Stimulated activated CD4-positive, alpha-beta T cell treated with anti-CD3 and anti-CD28 coated beads, TNF-alpha, amount 100 ng/mL, for 1 hour (primary cell): ENCODE results near the gene ANKRD63.

ENCODE experiments used
- DNase-seq, 3 donors: peaks; one replicate each; pipeline ENCODE4 v3.0.0-alpha.2; 2020; ENCODE audit warnings: low read depth in 3 of 3, low spot score in 1 of 3

ANKRD63 gene

GRCh38 chr15:40279437-40280141 lies 3.3 kb downstream of the ANKRD63 start:
- DNase-seq, result peak in 2 of 3 donors; percentile 41 to 70

GRCh38 chr15:40278026-40278425 lies 4.8 kb downstream of the ANKRD63 start:
- DNase-seq, result no peak

- no peak for DNase-seq
These were observed 5.4 kb downstream of the ANKRD63 start for GRCh38 chr15:40277471-40277870.

- no peak for DNase-seq
These were observed 5.9 kb downstream of the ANKRD63 start for GRCh38 chr15:40276927-40277326.

GRCh38 chr15:40275954-40276353 lies 6.9 kb downstream of the ANKRD63 start:
- DNase-seq, result no peak

GRCh38 chr15:40275523-40275922 lies 7.3 kb downstream of the ANKRD63 start:
- DNase-seq, result no peak

GRCh38 chr15:40274350-40275274 lies 8.3 kb downstream of the ANKRD63 start:
- peak; percentile 70 to 85 (median 76) for DNase-seq

- DNase-seq, result no peak
These were observed 9.4 kb downstream of the ANKRD63 start for GRCh38 chr15:40273428-40273827.

GRCh38 chr15:40272485-40273056 lies 10.3 kb downstream of the ANKRD63 start:
- no peak for DNase-seq

GRCh38 chr15:40271685-40272484 lies 11.0 kb downstream of the ANKRD63 start:
- no peak for DNase-seq

GRCh38 chr15:40270246-40270995 lies 12.4 kb downstream of the ANKRD63 start:
- no peak for DNase-seq

GRCh38 chr15:40269604-40270003 lies 13.3 kb downstream of the ANKRD63 start:
- no peak for DNase-seq

GRCh38 chr15:40267670-40268069 lies 15.2 kb downstream of the ANKRD63 start:
- DNase-seq, result no peak

- DNase-seq, result no peak
These were observed 16.0 kb downstream of the ANKRD63 start for GRCh38 chr15:40266828-40267304.

GRCh38 chr15:40265875-40266274 lies 17.0 kb downstream of the ANKRD63 start:
- no peak for DNase-seq

- DNase-seq, result no peak
These were observed 17.5 kb downstream of the ANKRD63 start for GRCh38 chr15:40265355-40265754.

GRCh38 chr15:40264321-40265153 lies 18.3 kb downstream of the ANKRD63 start:
- no peak for DNase-seq

- DNase-seq, result no peak
These were observed 19.7 kb downstream of the ANKRD63 start for GRCh38 chr15:40263024-40263754.

- no peak for DNase-seq
These were observed 23.8 kb downstream of the ANKRD63 start for GRCh38 chr15:40259021-40259420.
